Activated CD4-positive, alpha-beta T cell treated with anti-CD3 and anti-CD28 coated beads, Interleukin-2, amount 10 ng/mL, durations not matched to agents 7 days and 5 days (primary cell): Measurements from ENCODE around the gene ATF7IP. TPM values are rescaled to one million over a fixed set of nuclear protein-coding genes. Genes with fewer than 3 reads are reported as not detected.

Source experiments
- CTCF ChIA-PET: fragments of 350-600 bp; sonication (Branson Sonifier 250); formaldehyde crosslinking; loops from one replicate; lab custom pipeline; 2021; ENCODE audit warnings: antibody characterized with exemption; lab: Charles Lee
- POLR2A ChIA-PET: fragments of 350-600 bp; sonication (Branson Sonifier 250); formaldehyde crosslinking; loops from one replicate; lab custom pipeline; 2021; ENCODE audit warnings: antibody characterized with exemption; lab: Charles Lee
- DNase-seq: peaks from one replicate; pipeline ENCODE4 v3.0.0-alpha.2; 2020
- H3K27ac Mint-ChIP-seq: one replicate; pipeline ENCODE4 v1.8.0; 2021; ENCODE audit warnings: mild to moderate bottlenecking, moderate library complexity, mixed read lengths
- H3K27me3 Mint-ChIP-seq: one replicate; pipeline ENCODE4 v1.8.0; 2021; ENCODE audit warnings: mixed read lengths
- H3K36me3 Mint-ChIP-seq: one replicate; pipeline ENCODE4 v1.8.0; 2021; ENCODE audit warnings: low read depth, mixed read lengths
- H3K4me1 Mint-ChIP-seq: one replicate; pipeline ENCODE4 v1.8.0; 2021; ENCODE audit warnings: mixed read lengths
- H3K4me3 Mint-ChIP-seq: one replicate; pipeline ENCODE4 v1.8.0; 2021; ENCODE audit warnings: mild to moderate bottlenecking, moderate library complexity, mixed read lengths
- H3K9me3 Mint-ChIP-seq: one replicate; pipeline ENCODE4 v1.8.0; 2021; ENCODE audit warnings: mixed read lengths
- total RNA-seq, 2 experiments: library from RNA; stranded (reverse); gene quantifications; one replicate each; pipeline ENCODE4 v1.2.3, GENCODE V29; 2021

The ATF7IP gene
- total RNA-seq, 2 experiments from 2014 or later, result 96.7 to 108 TPM

GRCh38 chr12:14424545-14424944 is 59.1 kb downstream of the ATF7IP start:
- DNase-seq, result no peak
- POLR2A ChIA-PET, result no interaction called here
- no peaks in the 10 kb centered on the region for H3K27me3 Mint-ChIP-seq
- H3K27ac Mint-ChIP-seq, result no peak overlapping the region
- H3K9me3 Mint-ChIP-seq, result peaks cover 53% of the 10 kb centered on the region
- peaks cover 90% of the 10 kb centered on the region for H3K36me3 Mint-ChIP-seq
- peaks cover 26% of the 10 kb centered on the region for H3K4me1 Mint-ChIP-seq
- CTCF ChIA-PET, result no interaction called here
- no peak overlapping the region for H3K4me3 Mint-ChIP-seq

- H3K27ac Mint-ChIP-seq, result no peak overlapping the region
- H3K4me3 Mint-ChIP-seq, result no peak overlapping the region
- DNase-seq, result no peak
- no peaks in the 10 kb centered on the region for H3K27me3 Mint-ChIP-seq
- POLR2A ChIA-PET, result no interaction called here
- peaks cover 86% of the 10 kb centered on the region for H3K36me3 Mint-ChIP-seq
- peaks cover 21% of the 10 kb centered on the region for H3K4me1 Mint-ChIP-seq
- H3K9me3 Mint-ChIP-seq, result peaks cover 47% of the 10 kb centered on the region
- CTCF ChIA-PET, result interaction anchor here (0.6 to 1.2 kb wide), 3 partner anchors 27 to 537 kb away, joined by 3 to 4 read pairs (median 4); no protein-coding TSS in a partner anchor
These were observed 61.3 kb downstream of the ATF7IP start for GRCh38 chr12:14426792-14427191.

GRCh38 chr12:14427929-14428328 is 62.4 kb downstream of the ATF7IP start:
- H3K4me1 Mint-ChIP-seq, result peaks cover 26% of the 10 kb centered on the region
- DNase-seq, result no peak
- ChIA-PET POLR2A (no interaction called here), CTCF (interaction anchor here (1.4 kb wide), 1 partner anchor 190 kb away, joined by 3 read pairs; no protein-coding TSS in a partner anchor)
- peaks cover 37% of the 10 kb centered on the region for H3K9me3 Mint-ChIP-seq
- H3K36me3 Mint-ChIP-seq, result peaks cover 81% of the 10 kb centered on the region
- no peaks in the 10 kb centered on the region for H3K27me3 Mint-ChIP-seq
- no peak overlapping the region for H3K4me3 Mint-ChIP-seq
- no peak overlapping the region for H3K27ac Mint-ChIP-seq

- Mint-ChIP-seq H3K9me3 (peaks cover 24% of the 10 kb centered on the region), H3K4me1 (peaks cover 28% of the 10 kb centered on the region), H3K4me3 (no peak overlapping the region), H3K36me3 (peaks cover 68% of the 10 kb centered on the region), H3K27me3 (no peaks in the 10 kb centered on the region), H3K27ac (no peak overlapping the region)
- no peak for DNase-seq
- ChIA-PET CTCF (interaction anchor here (1.4 to 2.3 kb wide), 4 partner anchors 9 to 24 kb away, joined by 3 to 10 read pairs (median 4); no protein-coding TSS in a partner anchor), POLR2A (no interaction called here)
These were observed 65.0 kb downstream of the ATF7IP start for GRCh38 chr12:14430394-14430986.

GRCh38 chr12:14431975-14432374 is 66.5 kb downstream of the ATF7IP start:
- ChIA-PET POLR2A (no interaction called here), CTCF (interaction anchor here (2.1 kb wide), 1 partner anchor 22 kb away, joined by 10 read pairs; no protein-coding TSS in a partner anchor)
- no peaks in the 10 kb centered on the region for H3K27me3 Mint-ChIP-seq

GRCh38 chr12:14435627-14436026 is 70.1 kb downstream of the ATF7IP start:
- H3K36me3 Mint-ChIP-seq, result peaks cover 59% of the 10 kb centered on the region
- H3K27me3 Mint-ChIP-seq, result no peaks in the 10 kb centered on the region
- peaks cover 12% of the 10 kb centered on the region for H3K9me3 Mint-ChIP-seq
- no peak overlapping the region for H3K4me3 Mint-ChIP-seq
- H3K4me1 Mint-ChIP-seq, result peaks cover 13% of the 10 kb centered on the region
- CTCF ChIA-PET, result interaction anchor here (1.1 kb wide), 1 partner anchor 47 kb away, joined by 4 read pairs; no protein-coding TSS in a partner anchor
- no peak for DNase-seq
- POLR2A ChIA-PET, result no interaction called here
- H3K27ac Mint-ChIP-seq, result peak overlapping the region; percentile 9

More at GRCh38 chr12:14431975-14432374, 66.5 kb downstream of the ATF7IP start:
- Mint-ChIP-seq H3K36me3 (peaks cover 68% of the 10 kb centered on the region), H3K27ac (no peak overlapping the region), H3K4me3 (no peak overlapping the region), H3K9me3 (peaks cover 21% of the 10 kb centered on the region), H3K4me1 (peaks cover 25% of the 10 kb centered on the region)
- DNase-seq, result no peak

GRCh38 chr12:14442221-14442881 is 76.9 kb downstream of the ATF7IP start:
- peaks cover 2% of the 10 kb centered on the region for H3K4me1 Mint-ChIP-seq
- no peak for DNase-seq
- ChIA-PET CTCF (interaction anchor here (1.5 to 3.0 kb wide), 2 partner anchors 10 to 11 kb away, joined by 4 to 9 read pairs; no protein-coding TSS in a partner anchor), POLR2A (no interaction called here)
- no peak overlapping the region for H3K4me3 Mint-ChIP-seq
- no peak overlapping the region for H3K27ac Mint-ChIP-seq
- H3K27me3 Mint-ChIP-seq, result no peaks in the 10 kb centered on the region
- H3K36me3 Mint-ChIP-seq, result peaks cover 74% of the 10 kb centered on the region
- H3K9me3 Mint-ChIP-seq, result peaks cover 14% of the 10 kb centered on the region

- H3K9me3 Mint-ChIP-seq, result peaks cover 17% of the 10 kb centered on the region
- DNase-seq, result no peak
- ChIA-PET POLR2A (no interaction called here), CTCF (interaction anchor here (1.5 to 3.0 kb wide), 2 partner anchors 8 to 10 kb away, joined by 4 to 9 read pairs; no protein-coding TSS in a partner anchor)
- H3K4me3 Mint-ChIP-seq, result no peak overlapping the region
- peaks cover 2% of the 10 kb centered on the region for H3K4me1 Mint-ChIP-seq
- no peak overlapping the region for H3K27ac Mint-ChIP-seq
- H3K27me3 Mint-ChIP-seq, result no peaks in the 10 kb centered on the region
- peaks cover 79% of the 10 kb centered on the region for H3K36me3 Mint-ChIP-seq
These were observed 78.0 kb downstream of the ATF7IP start for GRCh38 chr12:14443531-14443930.

- peaks cover 17% of the 10 kb centered on the region for H3K9me3 Mint-ChIP-seq
- H3K4me1 Mint-ChIP-seq, result peaks cover 46% of the 10 kb centered on the region
- CTCF ChIA-PET, result no interaction called here
- no peak overlapping the region for H3K27ac Mint-ChIP-seq
- no peaks in the 10 kb centered on the region for H3K27me3 Mint-ChIP-seq
- no peak overlapping the region for H3K4me3 Mint-ChIP-seq
- H3K36me3 Mint-ChIP-seq, result peaks cover 88% of the 10 kb centered on the region
- POLR2A ChIA-PET, result no interaction called here
- DNase-seq, result no peak
These were observed 85.0 kb downstream of the ATF7IP start for GRCh38 chr12:14450479-14450878.

GRCh38 chr12:14452336-14452735 is 86.9 kb downstream of the ATF7IP start:
- peak overlapping the region; percentile 76 for H3K27ac Mint-ChIP-seq
- ChIA-PET CTCF (interaction anchor here (1.0 to 4.6 kb wide), 9 partner anchors 9 to 214 kb away, joined by 3 to 31 read pairs (median 9); partner anchors contain the start of gene ATF7IP), POLR2A (no interaction called here)
- peaks cover 85% of the 10 kb centered on the region for H3K36me3 Mint-ChIP-seq
- no peak for DNase-seq
- peaks cover 46% of the 10 kb centered on the region for H3K4me1 Mint-ChIP-seq
- H3K27me3 Mint-ChIP-seq, result no peaks in the 10 kb centered on the region
- H3K9me3 Mint-ChIP-seq, result peaks cover 17% of the 10 kb centered on the region
- H3K4me3 Mint-ChIP-seq, result peak overlapping the region; percentile 17

GRCh38 chr12:14452865-14453264 is 87.4 kb downstream of the ATF7IP start:
- peaks cover 46% of the 10 kb centered on the region for H3K4me1 Mint-ChIP-seq
- CTCF ChIA-PET, result interaction anchor here (0.6 to 4.6 kb wide), 12 partner anchors 9 to 1657 kb away, joined by 3 to 31 read pairs (median 8); partner anchors contain the start of gene ATF7IP

GRCh38 chr12:14454098-14454907 is 88.8 kb downstream of the ATF7IP start:
- ChIA-PET POLR2A (no interaction called here), CTCF (interaction anchor here (0.7 to 4.6 kb wide), 26 partner anchors 9 to 247 kb away, joined by 3 to 31 read pairs (median 5); partner anchors contain the start of gene ATF7IP)
- Mint-ChIP-seq H3K36me3 (peaks cover 75% of the 10 kb centered on the region), H3K9me3 (peaks cover 14% of the 10 kb centered on the region), H3K4me1 (peaks cover 46% of the 10 kb centered on the region), H3K27ac (peak overlapping the region; percentile 67), H3K4me3 (no peak overlapping the region), H3K27me3 (no peaks in the 10 kb centered on the region)
- DNase-seq, result peak; percentile 32

More at GRCh38 chr12:14452865-14453264, 87.4 kb downstream of the ATF7IP start:
- POLR2A ChIA-PET, result no interaction called here
- Mint-ChIP-seq H3K4me3 (no peak overlapping the region), H3K27ac (peak overlapping the region; percentile 80), H3K9me3 (peaks cover 14% of the 10 kb centered on the region), H3K36me3 (peaks cover 81% of the 10 kb centered on the region), H3K27me3 (no peaks in the 10 kb centered on the region)
- no peak for DNase-seq
